Osteocyte (in vitro differentiated cells): ENCODE data around the gene SLC37A4. TPM values are rescaled to one million over a fixed set of nuclear protein-coding genes. Genes with fewer than 3 reads are reported as not detected.

Source experiments
- DNase-seq: peaks from one replicate; pipeline ENCODE4 v3.0.0; 2021; ENCODE audit warnings: mixed read lengths; ENCODE audit not compliant: unreplicated experiment; ENCODE audit errors: extremely low spot score
- H3K27ac Mint-ChIP-seq: one replicate; pipeline ENCODE4 v1.8.0; 2021; ENCODE audit warnings: mild to moderate bottlenecking, mixed read lengths; ENCODE audit not compliant: unreplicated experiment
- H3K27me3 Mint-ChIP-seq: one replicate; pipeline ENCODE4 v1.8.0; 2021; ENCODE audit warnings: mixed read lengths; ENCODE audit not compliant: unreplicated experiment
- H3K36me3 Mint-ChIP-seq: one replicate; pipeline ENCODE4 v1.8.0; 2021; ENCODE audit warnings: mixed read lengths; ENCODE audit not compliant: unreplicated experiment
- H3K4me1 Mint-ChIP-seq: one replicate; pipeline ENCODE4 v1.8.0; 2021; ENCODE audit warnings: mixed read lengths; ENCODE audit not compliant: unreplicated experiment
- H3K4me3 Mint-ChIP-seq: one replicate; pipeline ENCODE4 v1.8.0; 2021; ENCODE audit warnings: mild to moderate bottlenecking, moderate library complexity, mixed read lengths; ENCODE audit not compliant: unreplicated experiment
- H3K9me3 Mint-ChIP-seq: one replicate; pipeline ENCODE4 v1.8.0; 2021; ENCODE audit warnings: mixed read lengths; ENCODE audit not compliant: unreplicated experiment
- CTCF ChIP-seq: fragments of 200-600 bp; sonication (generic); IDR thresholded peaks from 2 replicates; pipeline ENCODE4 v1.5.0; 2021; ENCODE audit warnings: antibody characterized with exemption, mild to moderate bottlenecking, moderate library complexity
- long read RNA-seq: library from polyadenylated mRNA; unstranded; transcript quantifications from one replicate; pipeline ENCODE4 v2.0.0, GENCODE V29; 2021
- total RNA-seq: library from RNA; stranded (reverse); gene quantifications from 2 replicates; pipeline ENCODE4 v1.2.1, GENCODE V29; 2021

Gene SLC37A4
- 15.6 and 16.3 TPM in 2 replicates for total RNA-seq
- long read RNA-seq, transcript SLC37A4-210 (9 exons, 2,040 nt): major isoform, 70 of 81 reads
- long read RNA-seq, partial matches to known transcripts: 7 of 81 reads
- long read RNA-seq, other reads (novel, unspliced or antisense): 2 of 81 reads

- DNase-seq: peak; percentile 99
- Mint-ChIP-seq H3K36me3 (no peaks in the 10 kb centered on the region), H3K4me1 (peaks cover 17% of the 10 kb centered on the region), H3K4me3 (peak within 1 kb of the TSS; percentile 79), H3K9me3 (no peaks in the 10 kb centered on the region), H3K27ac (no peak within 1 kb of the TSS), H3K27me3 (no peaks in the 10 kb centered on the region)
- peak; percentile 90 for TF ChIP-seq CTCF
These were observed at the start of gene SLC37A4 for GRCh38 chr11:119030329-119031047. TSS of gene SLC37A4 (minus strand) at chr11:119030877.

GRCh38 chr11:119078675-119079420 is 48.2 kb upstream of the SLC37A4 start:
- H3K4me1 Mint-ChIP-seq: no peaks in the 10 kb centered on the region
- no peak for DNase-seq
- no peak overlapping the region for H3K27ac Mint-ChIP-seq
- TF ChIP-seq CTCF: no peak
- H3K9me3 Mint-ChIP-seq: no peaks in the 10 kb centered on the region
- H3K4me3 Mint-ChIP-seq: no peak overlapping the region
- H3K27me3 Mint-ChIP-seq: no peaks in the 10 kb centered on the region
- H3K36me3 Mint-ChIP-seq: peaks cover 43% of the 10 kb centered on the region

GRCh38 chr11:119077839-119078238 is 47.2 kb upstream of the SLC37A4 start:
- no peak overlapping the region for H3K27ac Mint-ChIP-seq
- DNase-seq: no peak

GRCh38 chr11:119067371-119068222 is 36.9 kb upstream of the SLC37A4 start, which contains the start of gene VPS11:
TSS of gene VPS11 (plus strand) at chr11:119067818. CDS start at chr11:119067824, 6 bp downstream.
- peak within 1 kb of the TSS; percentile 88 for H3K4me3 Mint-ChIP-seq
- DNase-seq: peak; percentile 98
- H3K9me3 Mint-ChIP-seq: no peaks in the 10 kb centered on the region
- peak within 1 kb of the TSS; percentile 96 for H3K27ac Mint-ChIP-seq
- no peaks in the 10 kb centered on the region for H3K27me3 Mint-ChIP-seq
- peaks cover 10% of the 10 kb centered on the region for H3K36me3 Mint-ChIP-seq
- no peak for TF ChIP-seq CTCF
- H3K4me1 Mint-ChIP-seq: peaks cover 23% of the 10 kb centered on the region

More at GRCh38 chr11:119077839-119078238, 47.2 kb upstream of the SLC37A4 start:
- Mint-ChIP-seq H3K27me3 (no peaks in the 10 kb centered on the region), H3K9me3 (no peaks in the 10 kb centered on the region), H3K4me1 (no peaks in the 10 kb centered on the region), H3K4me3 (no peak overlapping the region), H3K36me3 (peaks cover 52% of the 10 kb centered on the region)
- no peak for TF ChIP-seq CTCF
